HepG2 (cell line): ENCODE measurements around the gene CDCA5. TPM values are rescaled to one million over a fixed set of nuclear protein-coding genes. Genes with fewer than 3 reads are reported as not detected.

Source experiments
- AHR ChIP-seq: IDR thresholded peaks from 2 replicates; pipeline ENCODE4 v1.6.1; 2018; ENCODE audit warnings: missing genetic modification reagents, missing compliant biosample characterization
- AKAP8 ChIP-seq: sonication (generic); formaldehyde crosslinking; IDR thresholded peaks from 2 replicates; pipeline ENCODE4 v1.5.1; 2020; ENCODE audit warnings: mild to moderate bottlenecking, missing genetic modification reagents
- FOXM1 ChIP-seq: sonication (generic); formaldehyde crosslinking; IDR thresholded peaks from 2 replicates; pipeline ENCODE4 v1.5.0; 2020; ENCODE audit warnings: missing genetic modification reagents
- HOXA5 ChIP-seq: sonication (generic); formaldehyde crosslinking; IDR thresholded peaks from 2 replicates; pipeline ENCODE4 v1.4.0; 2020; ENCODE audit warnings: missing genetic modification reagents
- HOXA9 ChIP-seq: sonication (generic); formaldehyde crosslinking; IDR thresholded peaks from 2 replicates; pipeline ENCODE4 v1.8.1; 2022; ENCODE audit warnings: missing genetic modification reagents, mild to moderate bottlenecking, moderate library complexity, borderline replicate concordance
- NFYB ChIP-seq: sonication (generic); formaldehyde crosslinking; IDR thresholded peaks from 2 replicates; pipeline ENCODE4 v1.4.0; 2020; ENCODE audit warnings: missing genetic modification reagents
- PAF1 ChIP-seq: IDR thresholded peaks from 2 replicates; pipeline ENCODE4 v1.6.1; 2016; ENCODE audit warnings: missing genetic modification reagents, missing compliant biosample characterization
- RBM22 ChIP-seq: fragments of 200-400 bp; formaldehyde crosslinking; optimal IDR thresholded peaks from 2 replicates; pipeline ENCODE3; 2017; ENCODE audit warnings: mild to moderate bottlenecking, low read length, moderate library complexity
- SIN3A ChIP-seq: IDR thresholded peaks from 2 replicates; pipeline ENCODE4 v1.6.1; 2011; ENCODE audit warnings: low read depth, mild to moderate bottlenecking, control low read depth, low read length, borderline replicate concordance
- STAG1 ChIP-seq: sonication (generic); formaldehyde crosslinking; IDR thresholded peaks from 2 replicates; pipeline ENCODE4 v1.4.0; 2020; ENCODE audit warnings: missing genetic modification reagents
- TGIF2 ChIP-seq: IDR thresholded peaks from 2 replicates; pipeline ENCODE4 v1.6.1; 2016; ENCODE audit warnings: control low read depth, missing compliant biosample characterization
- XRCC5 ChIP-seq: fragments of 200-400 bp; formaldehyde crosslinking; optimal IDR thresholded peaks from 2 replicates; pipeline ENCODE3; 2017; ENCODE audit warnings: mild to moderate bottlenecking, low read length
- ZC3H13 ChIP-seq: sonication (generic); formaldehyde crosslinking; IDR thresholded peaks from 2 replicates; pipeline ENCODE4 v1.8.1; 2023; ENCODE audit warnings: mild to moderate bottlenecking, missing genetic modification reagents, moderate library complexity
- ZIK1 ChIP-seq: sonication (generic); formaldehyde crosslinking; IDR thresholded peaks from 2 replicates; pipeline ENCODE4 v1.5.0; 2020; ENCODE audit warnings: mild to moderate bottlenecking, low read depth, missing genetic modification reagents, borderline replicate concordance
- ZNF362 ChIP-seq: sonication (generic); formaldehyde crosslinking; IDR thresholded peaks from 2 replicates; pipeline ENCODE4 v1.4.0; 2020; ENCODE audit warnings: missing genetic modification reagents, mild to moderate bottlenecking, borderline replicate concordance
- ZNF7 ChIP-seq: IDR thresholded peaks from 2 replicates; pipeline ENCODE4 v1.6.1; 2016; ENCODE audit warnings: missing biosample characterization, missing genetic modification reagents
- ZNF772 ChIP-seq: sonication (generic); formaldehyde crosslinking; IDR thresholded peaks from 2 replicates; pipeline ENCODE4 v1.5.0; 2020; ENCODE audit warnings: mild to moderate bottlenecking, missing genetic modification reagents
- polyA plus RNA-seq, 8 experiments: library from polyadenylated mRNA; depleted of rRNA in 3 of 8; stranded (reverse) in 7 of 8; unstranded in 1 of 8; fragments of >200 nt; fragmentation: Illumina TruSeq in 4 of 8; extraction: Trizol in 4 of 8; gene quantifications; 2 replicates each; pipeline versions ENCODE4 v1.2.1 to v1.2.3, GENCODE V29; 2011 to 2016; ENCODE audit warnings: low read depth in 4 of 8, missing spikeins in 1 of 8, mixed read lengths in 1 of 8; ENCODE audit not compliant: insufficient read depth in 1 of 8
- total RNA-seq, 5 experiments: library from RNA; depleted of rRNA; stranded (reverse); fragments of >200 nt; fragmentation: Illumina TruSeq; extraction: Trizol; gene quantifications; 2 replicates each; pipeline ENCODE4 v1.2.3, GENCODE V29; 2016; ENCODE audit warnings: low read depth in 1 of 5
- TF ChIP-seq, protein P1 (sequence below): sonication (generic); formaldehyde crosslinking; IDR thresholded peaks from 2 replicates; pipeline ENCODE4 v1.8.1; 2023; ENCODE audit warnings: mild to moderate bottlenecking, inconsistent platforms, moderate library complexity, missing genetic modification reagents, borderline replicate concordance
- TF ChIP-seq, protein P2 (sequence below): sonication (generic); formaldehyde crosslinking; IDR thresholded peaks from 2 replicates; pipeline ENCODE4 v1.8.0; 2022; ENCODE audit warnings: mild to moderate bottlenecking, missing genetic modification reagents, moderate library complexity
- TF ChIP-seq, protein P3 (sequence below): sonication (generic); formaldehyde crosslinking; IDR thresholded peaks from 2 replicates; pipeline ENCODE4 v1.4.0; 2020; ENCODE audit warnings: missing genetic modification reagents, borderline replicate concordance
- TF ChIP-seq, protein P4 (sequence below): sonication (generic); formaldehyde crosslinking; IDR thresholded peaks from 2 replicates; pipeline ENCODE4 v1.5.0; 2020; ENCODE audit warnings: missing genetic modification reagents

The CDCA5 gene
- total and polyA plus RNA-seq, 2 of the 13 experiments (the other 11 are each of a cell fraction or from before 2014, with no cell fraction given): 13.5 to 50.6 TPM

- TF ChIP-seq, protein P1, sequence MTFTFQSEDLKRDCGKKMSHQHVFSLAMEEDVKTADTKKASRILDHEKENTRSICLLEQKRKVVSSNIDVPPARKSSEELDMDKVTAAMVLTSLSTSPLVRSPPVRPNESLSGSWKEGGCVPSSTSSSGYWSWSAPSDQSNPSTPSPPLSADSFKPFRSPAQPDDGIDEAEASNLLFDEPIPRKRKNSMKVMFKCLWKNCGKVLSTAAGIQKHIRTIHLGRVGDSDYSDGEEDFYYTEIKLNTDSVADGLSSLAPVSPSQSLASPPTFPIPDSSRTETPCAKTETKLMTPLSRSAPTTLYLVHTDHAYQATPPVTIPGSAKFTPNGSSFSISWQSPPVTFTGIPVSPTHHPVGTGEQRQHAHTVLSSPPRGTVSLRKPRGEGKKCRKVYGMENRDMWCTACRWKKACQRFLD: peak; percentile 42; the same call in 1 of the 2 replicates
- TF ChIP-seq TGIF2 (CRISPR knock-in tag): peak; percentile 11
- TF ChIP-seq SIN3A: peak; percentile 83; the same call in 1 of the 2 replicates
- TF ChIP-seq AHR (CRISPR knock-in tag): no peak
- peak; percentile 26; the same call in 1 of the 2 replicates for TF ChIP-seq HOXA5 (CRISPR knock-in tag)
- TF ChIP-seq FOXM1 (CRISPR knock-in tag): 0 out of 2 replicates have a peak, but pooled peaks have one; percentile 26
- peak; percentile 99 for TF ChIP-seq ZC3H13
- TF ChIP-seq ZNF362: peak; percentile 73; the same call in 1 of the 2 replicates
- TF ChIP-seq ZIK1 (CRISPR knock-in tag): peak; percentile 80
- peak; percentile 98 for TF ChIP-seq AKAP8 (CRISPR knock-in tag)
- no peak for TF ChIP-seq ZNF7
- TF ChIP-seq HOXA9 (CRISPR knock-in tag): no peak
- TF ChIP-seq STAG1 (CRISPR knock-in tag): peak; percentile 94
- TF ChIP-seq, protein P2, sequence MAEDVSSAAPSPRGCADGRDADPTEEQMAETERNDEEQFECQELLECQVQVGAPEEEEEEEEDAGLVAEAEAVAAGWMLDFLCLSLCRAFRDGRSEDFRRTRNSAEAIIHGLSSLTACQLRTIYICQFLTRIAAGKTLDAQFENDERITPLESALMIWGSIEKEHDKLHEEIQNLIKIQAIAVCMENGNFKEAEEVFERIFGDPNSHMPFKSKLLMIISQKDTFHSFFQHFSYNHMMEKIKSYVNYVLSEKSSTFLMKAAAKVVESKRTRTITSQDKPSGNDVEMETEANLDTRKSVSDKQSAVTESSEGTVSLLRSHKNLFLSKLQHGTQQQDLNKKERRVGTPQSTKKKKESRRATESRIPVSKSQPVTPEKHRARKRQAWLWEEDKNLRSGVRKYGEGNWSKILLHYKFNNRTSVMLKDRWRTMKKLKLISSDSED (CRISPR knock-in tag): no peak
- TF ChIP-seq PAF1 (CRISPR knock-in tag): 0 out of 2 replicates have a peak, but pooled peaks have one; percentile 40
- TF ChIP-seq ZNF772 (CRISPR knock-in tag): peak; percentile 90
- TF ChIP-seq, protein P3, sequence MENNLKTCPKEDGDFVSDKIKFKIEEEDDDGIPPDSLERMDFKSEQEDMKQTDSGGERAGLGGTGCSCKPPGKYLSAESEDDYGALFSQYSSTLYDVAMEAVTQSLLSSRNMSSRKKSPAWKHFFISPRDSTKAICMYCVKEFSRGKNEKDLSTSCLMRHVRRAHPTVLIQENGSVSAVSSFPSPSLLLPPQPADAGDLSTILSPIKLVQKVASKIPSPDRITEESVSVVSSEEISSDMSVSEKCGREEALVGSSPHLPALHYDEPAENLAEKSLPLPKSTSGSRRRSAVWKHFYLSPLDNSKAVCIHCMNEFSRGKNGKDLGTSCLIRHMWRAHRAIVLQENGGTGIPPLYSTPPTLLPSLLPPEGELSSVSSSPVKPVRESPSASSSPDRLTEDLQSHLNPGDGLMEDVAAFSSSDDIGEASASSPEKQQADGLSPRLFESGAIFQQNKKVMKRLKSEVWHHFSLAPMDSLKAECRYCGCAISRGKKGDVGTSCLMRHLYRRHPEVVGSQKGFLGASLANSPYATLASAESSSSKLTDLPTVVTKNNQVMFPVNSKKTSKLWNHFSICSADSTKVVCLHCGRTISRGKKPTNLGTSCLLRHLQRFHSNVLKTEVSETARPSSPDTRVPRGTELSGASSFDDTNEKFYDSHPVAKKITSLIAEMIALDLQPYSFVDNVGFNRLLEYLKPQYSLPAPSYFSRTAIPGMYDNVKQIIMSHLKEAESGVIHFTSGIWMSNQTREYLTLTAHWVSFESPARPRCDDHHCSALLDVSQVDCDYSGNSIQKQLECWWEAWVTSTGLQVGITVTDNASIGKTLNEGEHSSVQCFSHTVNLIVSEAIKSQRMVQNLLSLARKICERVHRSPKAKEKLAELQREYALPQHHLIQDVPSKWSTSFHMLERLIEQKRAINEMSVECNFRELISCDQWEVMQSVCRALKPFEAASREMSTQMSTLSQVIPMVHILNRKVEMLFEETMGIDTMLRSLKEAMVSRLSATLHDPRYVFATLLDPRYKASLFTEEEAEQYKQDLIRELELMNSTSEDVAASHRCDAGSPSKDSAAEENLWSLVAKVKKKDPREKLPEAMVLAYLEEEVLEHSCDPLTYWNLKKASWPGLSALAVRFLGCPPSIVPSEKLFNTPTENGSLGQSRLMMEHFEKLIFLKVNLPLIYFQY (CRISPR knock-in tag): peak; percentile 53; the same call in 1 of the 2 replicates
- TF ChIP-seq, protein P4, sequence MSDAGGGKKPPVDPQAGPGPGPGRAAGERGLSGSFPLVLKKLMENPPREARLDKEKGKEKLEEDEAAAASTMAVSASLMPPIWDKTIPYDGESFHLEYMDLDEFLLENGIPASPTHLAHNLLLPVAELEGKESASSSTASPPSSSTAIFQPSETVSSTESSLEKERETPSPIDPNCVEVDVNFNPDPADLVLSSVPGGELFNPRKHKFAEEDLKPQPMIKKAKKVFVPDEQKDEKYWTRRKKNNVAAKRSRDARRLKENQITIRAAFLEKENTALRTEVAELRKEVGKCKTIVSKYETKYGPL (CRISPR knock-in tag): no peak
- TF ChIP-seq XRCC5: peak; percentile 87
- no peak; the same call in 1 of the 2 replicates for TF ChIP-seq NFYB (CRISPR knock-in tag)
- peak; percentile 66 for TF ChIP-seq RBM22
Measured at GRCh38 chr11:65117206-65118096, 33.6 kb upstream of the CDCA5 start, which contains the start of gene ZNHIT2 (continued).
